Right lobe of liver (tissue), 4 donors: Measurements from ENCODE around the gene SSBP4.

Source experiments
- CTCF ChIP-seq, 4 donors: fragments of 200-600 bp in 3 of 4; fragments of 450-650 bp in 1 of 4; IDR thresholded peaks; one replicate each; pipeline versions ENCODE4 v1.5.1 to v1.8.0; 2016 to 2022; ENCODE audit warnings: antibody characterized with exemption in 4 of 4, mild to moderate bottlenecking in 2 of 4
- POLR2A ChIP-seq: fragments of 450-650 bp; IDR thresholded peaks from one replicate; pipeline ENCODE4 v1.6.1; 2017; ENCODE audit warnings: antibody characterized with exemption, mild to moderate bottlenecking
- donor health status: DM: no; HTN: no; CAD: no.
- donor health status: DM: no; HTN: no; CAD: no.
- donor health status: DM: no; HTN: yes; CAD: no.

- TF ChIP-seq CTCF (IDR thresholded peaks at IDR 0.05) (no peak), POLR2A (no peak)
Observed at GRCh38 chr19:18373407-18373891, 45.7 kb upstream of the SSBP4 start.
